GM18511 (cell line): ENCODE data around the gene IRS2.
A peak's percentile ranks its signal among the peaks of the same experiment; 100 is the strongest.
"Not testable (repeated sequence)": the region's sequence is repeated elsewhere in the genome, so short reads cannot be mapped to it uniquely, and the experiment has no call there.

Source experiments
- ATAC-seq: cut with Tn5 transposase; IDR thresholded peaks from one replicate; pipeline ENCODE4 v1.9.1; 2021; ENCODE audit warnings: mild to moderate bottlenecking, moderate library complexity; ENCODE audit not compliant: unreplicated experiment

The IRS2 gene

GRCh38 chr13:109786457-109787134 lies at the start of gene IRS2:
TSS of gene IRS2 (minus strand) at chr13:109786583. CDS start at chr13:109786053, 530 bp downstream.
- ATAC-seq: peak; percentile 95

GRCh38 chr13:109834973-109835720 lies 48.8 kb upstream of the IRS2 start:
- ATAC-seq: no peak

GRCh38 chr13:109833940-109834339 lies 47.6 kb upstream of the IRS2 start:
- ATAC-seq: no peak

- ATAC-seq: no peak
These were observed 46.7 kb upstream of the IRS2 start for GRCh38 chr13:109833071-109833470.

GRCh38 chr13:109828591-109829316 lies 42.4 kb upstream of the IRS2 start:
- ATAC-seq: not testable (repeated sequence)

GRCh38 chr13:109823201-109823600 lies 36.8 kb upstream of the IRS2 start:
- not testable (repeated sequence) for ATAC-seq

GRCh38 chr13:109821103-109821502 lies 34.7 kb upstream of the IRS2 start:
- no peak for ATAC-seq

GRCh38 chr13:109819874-109820273 lies 33.5 kb upstream of the IRS2 start:
- ATAC-seq: no peak

- no peak for ATAC-seq
These were observed 32.5 kb upstream of the IRS2 start for GRCh38 chr13:109818886-109819285.

GRCh38 chr13:109817591-109818535 lies 31.5 kb upstream of the IRS2 start:
- no peak for ATAC-seq

GRCh38 chr13:109816808-109817203 lies 30.4 kb upstream of the IRS2 start:
- ATAC-seq: no peak

GRCh38 chr13:109816112-109816807 lies 29.9 kb upstream of the IRS2 start:
- ATAC-seq: no peak

GRCh38 chr13:109815651-109816050 lies 29.3 kb upstream of the IRS2 start:
- ATAC-seq: no peak

- no peak for ATAC-seq
These were observed 27.3 kb upstream of the IRS2 start for GRCh38 chr13:109813663-109814062.

- no peak for ATAC-seq
These were observed 26.0 kb upstream of the IRS2 start for GRCh38 chr13:109812382-109812781.

GRCh38 chr13:109810761-109811510 lies 24.6 kb upstream of the IRS2 start:
- no peak for ATAC-seq

GRCh38 chr13:109809216-109809932 lies 23.0 kb upstream of the IRS2 start:
- ATAC-seq: no peak

- no peak for ATAC-seq
These were observed 21.0 kb upstream of the IRS2 start for GRCh38 chr13:109807345-109807744.

- ATAC-seq: no peak
These were observed 18.3 kb upstream of the IRS2 start for GRCh38 chr13:109804654-109805053.
